Stimulated activated CD8-positive, alpha-beta memory T cell treated with anti-CD3 and anti-CD28 coated beads, Interleukin-12 subunit alpha, Interleukin-12 subunit beta, amount 100 ng/mL, for 4 hours (primary cell): ENCODE results near the gene CNRIP1.
"Not testable (repeated sequence)": the region's sequence is repeated elsewhere in the genome, so short reads cannot be mapped to it uniquely, and the experiment has no call there.

Experiments used
- DNase-seq: peaks from one replicate; pipeline ENCODE4 v3.0.0-alpha.2; 2020; ENCODE audit warnings: low read depth

Gene CNRIP1

DNA sequence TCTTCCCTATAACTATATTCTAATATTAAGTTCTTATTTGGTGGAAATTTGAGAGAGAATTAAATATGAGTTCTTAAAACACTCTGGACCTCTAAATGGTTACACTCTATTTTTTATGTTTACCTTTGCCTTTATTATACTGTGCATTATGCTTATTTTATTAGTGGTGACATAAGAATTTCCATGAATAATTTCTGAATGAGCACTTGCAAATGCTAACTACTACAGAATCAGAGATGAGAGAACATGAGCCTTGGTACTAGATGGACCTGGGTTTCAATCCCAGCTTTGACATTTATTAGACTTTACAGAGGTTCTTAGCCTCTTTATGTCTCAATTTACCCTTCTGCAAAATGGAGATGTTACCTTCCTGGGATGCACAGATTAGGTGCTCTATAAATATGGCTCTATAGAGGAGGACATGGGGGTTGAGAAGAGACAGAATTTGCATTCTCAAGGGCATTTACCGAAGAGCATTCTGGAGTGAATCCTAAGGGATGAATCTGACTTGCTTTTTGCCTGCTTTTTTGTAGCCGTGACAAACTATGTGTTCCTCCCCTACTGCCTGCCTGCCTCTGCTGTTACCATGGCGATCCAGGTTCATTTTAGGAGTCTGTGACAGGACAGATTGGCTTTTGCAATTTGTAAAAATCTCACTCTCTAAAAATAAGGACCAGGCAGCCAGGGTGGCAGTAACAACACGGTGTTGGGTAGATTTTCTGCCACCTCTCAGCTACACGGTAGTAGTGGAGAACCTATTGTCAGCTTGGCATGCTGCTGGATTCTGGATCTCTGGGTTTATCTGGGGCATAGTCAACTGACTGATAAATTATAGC, 20.7 kb upstream of the CNRIP1 start:
- DNase-seq = no peak

DNA sequence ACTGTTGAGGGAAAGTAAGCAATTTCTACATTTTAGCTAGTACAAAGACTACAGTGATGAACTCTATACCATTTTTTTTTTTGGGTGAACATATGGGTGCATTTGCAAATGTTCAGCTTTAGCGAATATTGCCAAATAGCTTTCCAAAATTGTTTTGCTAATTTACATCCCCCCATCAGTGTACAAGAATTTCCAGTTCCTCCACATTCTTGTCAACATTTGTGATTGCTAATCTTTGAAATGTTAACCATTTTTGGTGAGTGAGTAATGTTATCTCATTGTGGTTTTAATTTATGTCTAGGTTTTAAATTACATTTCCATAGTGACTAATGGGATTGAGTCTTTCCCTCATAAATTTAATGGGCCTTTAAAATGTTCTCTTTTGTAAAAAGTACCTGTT, 16.4 kb upstream of the CNRIP1 start:
- no peak for DNase-seq

DNA sequence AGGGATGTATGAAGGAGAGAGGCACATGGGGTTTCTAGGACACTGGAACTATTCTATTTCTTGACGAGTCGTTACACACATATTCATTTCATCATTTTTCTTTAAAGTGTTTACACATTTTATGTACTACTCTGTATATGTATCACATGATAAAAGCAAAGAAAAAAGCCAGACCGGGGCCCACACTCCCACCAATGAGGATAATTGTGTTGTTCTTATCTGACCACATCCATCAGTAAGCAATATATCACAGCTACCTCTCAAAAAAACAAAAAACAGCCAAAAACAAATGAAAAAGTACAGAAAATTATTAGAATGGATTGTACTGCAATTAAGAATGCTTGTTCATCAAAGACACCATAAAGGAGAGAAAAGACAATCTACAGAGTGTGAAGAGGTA, 14.2 kb upstream of the CNRIP1 start:
- no peak for DNase-seq

DNA sequence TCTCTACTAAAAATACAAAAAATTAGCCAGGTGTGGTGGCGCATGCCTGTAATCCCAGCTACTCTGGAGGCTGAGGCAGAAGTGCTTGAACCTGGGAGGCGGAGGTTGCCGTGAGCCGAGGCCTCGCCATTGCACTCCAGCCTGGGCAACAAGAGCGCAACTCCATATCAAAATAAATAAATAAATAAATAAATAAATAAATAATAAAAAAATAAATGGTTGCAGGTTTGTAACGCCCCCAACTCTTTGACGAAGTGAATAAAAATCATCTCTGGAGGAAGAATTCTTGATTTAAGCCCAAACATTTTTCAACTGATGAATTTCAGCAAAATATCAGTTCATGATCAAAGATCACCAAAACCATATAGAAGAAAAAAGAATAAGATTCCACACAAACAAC, 13.3 kb upstream of the CNRIP1 start:
- DNase-seq = no peak

DNA sequence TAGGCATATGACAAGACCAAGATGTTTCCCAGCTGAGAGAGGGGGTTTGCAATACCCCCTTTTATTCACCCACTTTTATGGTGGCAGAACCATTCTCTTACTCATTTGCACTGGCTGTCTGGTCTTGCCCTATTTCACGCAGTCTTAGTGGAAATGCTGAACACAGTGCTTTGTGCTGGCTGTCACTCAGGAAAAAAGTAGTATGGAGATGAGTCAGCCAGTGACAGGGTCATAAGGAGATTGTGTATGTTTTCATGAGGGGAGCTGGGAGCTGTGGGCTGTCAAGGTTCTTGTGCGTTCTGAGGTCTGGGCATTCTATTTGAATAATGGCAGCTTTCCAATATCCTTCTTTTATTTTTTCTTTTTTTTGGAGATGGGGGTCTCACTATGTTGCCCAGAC, 10.9 kb upstream of the CNRIP1 start:
- no peak for DNase-seq

DNA sequence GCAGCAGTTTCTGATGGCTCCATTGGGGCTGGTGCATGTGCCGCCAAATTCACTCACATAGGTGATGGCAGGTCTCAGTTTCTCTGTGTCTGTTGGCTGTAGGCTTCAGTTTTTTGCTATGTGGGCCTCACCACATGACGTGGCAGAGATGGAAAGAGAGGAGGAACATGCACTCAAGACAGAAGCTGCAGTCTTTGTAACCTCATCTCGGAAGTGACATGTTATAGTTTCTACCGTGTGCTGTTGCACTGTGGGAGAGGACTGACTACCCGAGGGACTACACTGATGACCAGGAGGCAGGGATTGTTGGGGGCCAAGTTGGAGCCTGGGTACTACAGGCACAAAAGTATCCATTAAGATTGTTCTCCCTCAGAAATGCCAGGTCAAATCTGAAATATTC, 9.2 kb upstream of the CNRIP1 start:
- DNase-seq = no peak

DNA sequence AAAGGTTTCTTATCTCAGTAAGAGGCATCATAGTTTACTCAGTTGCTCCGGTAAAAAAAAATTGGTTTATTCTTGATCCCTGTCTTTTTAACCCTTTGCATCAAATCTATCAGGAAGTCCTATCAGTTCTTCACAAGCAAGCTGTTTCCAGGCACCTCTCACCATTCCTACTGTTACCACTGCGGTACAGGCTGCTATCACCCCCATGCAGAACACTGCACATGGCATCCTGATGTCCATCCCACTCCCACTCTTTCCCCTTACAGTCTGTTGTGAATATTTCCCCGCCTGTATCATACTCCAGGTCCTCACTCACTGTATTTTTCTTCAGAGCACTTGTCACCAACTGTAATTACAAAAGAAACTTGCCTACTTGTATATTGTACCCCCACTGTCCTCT, 5.3 kb upstream of the CNRIP1 start:
- no peak for DNase-seq

DNA sequence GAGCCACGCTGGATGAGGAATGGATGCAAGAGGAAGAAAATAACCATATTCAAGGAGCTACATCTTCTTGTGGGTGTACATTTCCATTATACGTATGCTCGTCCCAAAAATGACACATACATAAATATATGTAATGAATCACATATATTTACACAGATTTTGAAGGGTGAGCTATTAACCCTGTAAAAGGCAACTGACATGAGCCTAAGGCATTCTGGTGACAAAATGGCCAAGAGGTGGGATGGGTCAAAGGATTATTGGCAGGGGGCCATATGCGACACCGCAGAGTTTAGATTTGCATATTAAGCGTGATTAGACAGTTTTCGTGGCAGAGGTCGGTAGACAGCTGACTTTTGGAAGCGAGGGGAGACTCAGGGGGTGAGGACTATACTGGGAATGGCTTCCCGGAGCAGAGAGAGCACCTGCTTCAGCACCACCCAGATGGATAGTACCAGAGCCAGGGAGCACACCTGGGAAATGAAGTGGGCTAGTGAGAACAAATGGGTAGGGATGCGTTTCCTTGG, 431 bp upstream of the CNRIP1 start:
- no peak for DNase-seq

DNA sequence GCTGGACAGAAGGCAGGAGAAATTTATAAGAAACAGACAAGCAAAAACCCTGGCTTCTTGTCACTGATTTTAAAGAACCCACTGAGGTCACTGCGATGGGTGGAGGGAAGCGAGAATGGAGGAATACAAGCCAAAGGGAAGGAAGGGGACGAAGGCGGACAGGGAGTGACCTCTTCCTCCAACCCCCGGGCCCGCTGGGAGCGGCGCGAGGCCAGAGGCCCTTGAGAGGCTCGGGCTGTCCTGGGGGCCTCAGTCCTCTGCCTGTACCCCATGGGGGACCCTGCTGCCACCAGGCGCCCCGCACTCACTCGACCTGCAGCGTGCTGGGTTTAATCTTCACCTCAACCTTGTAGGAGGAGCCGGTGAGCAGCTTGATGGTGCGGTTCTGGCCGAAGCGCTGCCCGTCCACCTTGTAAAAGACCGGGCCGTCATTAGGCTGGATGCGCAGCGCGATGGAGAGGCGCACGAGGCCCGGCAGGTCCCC, 793 bp downstream of the CNRIP1 start:
- no peak for DNase-seq

DNA sequence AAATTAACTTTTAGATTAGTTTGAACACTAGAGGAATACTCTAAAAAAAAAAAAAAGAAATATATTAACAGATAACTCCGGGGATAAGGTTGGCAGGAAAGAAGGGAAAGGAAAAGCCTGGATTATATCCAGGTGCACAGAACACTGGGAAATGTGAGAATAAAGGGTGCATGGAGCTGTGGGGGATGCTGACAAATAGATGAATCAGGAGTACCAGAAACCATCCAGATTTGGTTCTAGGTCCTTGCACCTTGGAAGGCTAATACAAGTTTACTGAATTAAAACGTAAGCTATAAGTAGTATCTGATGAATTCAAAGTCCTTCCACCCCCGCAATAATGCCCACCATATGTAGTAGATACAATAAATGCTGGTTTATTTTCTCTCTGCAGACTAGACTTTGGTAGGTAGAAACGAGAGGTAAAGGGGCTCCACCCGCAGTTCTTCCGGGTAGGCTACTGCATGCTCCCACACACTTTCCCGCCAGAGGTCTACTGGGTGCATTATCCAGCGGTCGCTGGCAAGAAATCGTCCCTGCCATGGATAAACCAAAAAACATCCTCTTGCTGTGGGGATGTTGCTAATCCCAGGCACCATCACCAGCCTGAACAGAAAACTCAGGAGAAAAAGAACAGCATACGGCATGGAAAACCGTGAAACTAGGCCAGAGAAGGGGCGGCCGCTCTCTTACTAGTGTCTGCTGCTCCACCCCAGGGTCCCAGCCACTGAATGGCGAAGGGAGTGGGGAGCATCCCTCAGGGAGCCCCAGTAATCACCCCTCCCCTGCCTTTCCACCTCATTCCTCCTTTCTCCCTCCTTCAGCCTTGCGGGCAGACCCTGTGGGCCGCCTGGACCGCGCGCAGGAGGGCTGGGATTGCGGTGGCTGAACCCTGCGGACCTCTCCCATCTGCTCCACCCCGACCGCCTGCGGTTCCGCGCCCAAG, 1.5 kb downstream of the CNRIP1 start:
- DNase-seq = no peak

DNA sequence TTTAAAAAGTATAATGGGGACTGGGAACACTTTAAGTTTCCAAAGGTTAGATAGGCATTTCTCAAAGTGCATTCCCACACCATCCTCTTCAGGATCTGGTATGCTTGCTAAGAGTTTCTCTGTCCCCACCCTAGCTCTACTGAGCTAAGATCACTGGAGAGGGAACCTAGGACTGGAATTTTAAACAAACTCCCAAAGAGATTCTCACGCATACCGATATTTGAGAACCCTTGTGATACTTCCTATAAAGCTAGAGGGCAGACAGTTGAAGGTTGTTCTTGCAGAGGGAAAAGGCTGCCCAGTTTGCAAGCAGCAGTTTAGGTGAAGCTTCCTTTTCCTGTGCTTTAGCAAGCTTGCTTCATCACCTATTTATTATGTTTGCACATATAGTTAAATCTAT, 3.6 kb downstream of the CNRIP1 start:
- no peak for DNase-seq

DNA sequence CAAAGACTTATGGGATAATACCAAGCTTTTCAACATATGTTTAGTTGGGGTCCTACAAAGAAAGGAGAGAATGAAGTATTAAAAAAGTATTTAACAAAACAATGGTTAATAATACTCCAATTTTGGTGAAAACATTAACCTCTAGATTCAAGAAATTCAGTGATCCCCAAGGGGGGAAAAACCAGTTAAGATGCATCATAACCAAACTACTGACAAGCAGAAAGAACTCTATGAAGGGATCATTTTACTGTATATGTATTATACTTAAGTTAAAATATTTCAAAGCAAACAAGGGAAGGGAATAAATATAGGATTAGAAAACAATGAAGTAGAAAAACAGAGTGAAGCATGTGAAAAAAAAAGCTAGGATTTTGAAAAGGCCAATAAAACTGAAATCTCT, 8.7 kb downstream of the CNRIP1 start:
- DNase-seq = no peak

DNA sequence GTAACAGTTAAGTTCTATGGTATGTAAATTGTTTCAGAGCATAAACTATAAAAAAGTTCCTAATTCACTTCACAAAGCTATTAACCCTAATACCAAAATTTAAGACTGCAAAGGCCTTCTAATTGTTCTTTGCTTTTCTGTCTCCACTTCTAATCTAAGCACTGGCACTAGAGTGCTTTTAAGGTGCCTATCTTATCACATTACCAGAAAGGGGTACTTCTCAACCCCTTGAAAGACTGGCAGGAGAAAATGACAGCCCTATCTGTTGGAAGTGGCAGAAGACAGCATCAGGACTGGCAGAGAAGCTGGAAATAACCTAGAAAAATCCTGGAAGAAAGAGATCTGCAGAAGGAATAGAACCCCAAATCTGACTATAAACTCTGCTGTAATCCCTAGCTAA, 10.3 kb downstream of the CNRIP1 start:
- no peak for DNase-seq

DNA sequence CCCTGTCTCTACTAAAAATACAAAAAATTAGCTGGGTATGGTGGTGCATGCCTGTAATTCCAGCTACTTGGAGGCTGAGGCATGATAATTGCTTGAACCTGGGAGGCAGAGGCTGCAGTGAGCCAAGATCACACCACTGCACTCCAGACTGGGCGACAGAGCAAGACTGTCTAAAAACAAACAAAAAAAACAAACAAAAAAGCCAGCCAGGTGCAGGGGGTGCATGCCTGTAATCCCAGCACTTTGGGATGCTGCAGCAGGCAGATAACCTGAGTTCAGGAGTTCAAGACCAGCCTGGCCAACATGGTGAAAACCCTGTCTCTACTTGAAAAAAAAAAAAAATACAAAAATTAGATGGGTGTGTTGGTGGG, 15.9 kb downstream of the CNRIP1 start:
- DNase-seq = not testable (repeated sequence)

DNA sequence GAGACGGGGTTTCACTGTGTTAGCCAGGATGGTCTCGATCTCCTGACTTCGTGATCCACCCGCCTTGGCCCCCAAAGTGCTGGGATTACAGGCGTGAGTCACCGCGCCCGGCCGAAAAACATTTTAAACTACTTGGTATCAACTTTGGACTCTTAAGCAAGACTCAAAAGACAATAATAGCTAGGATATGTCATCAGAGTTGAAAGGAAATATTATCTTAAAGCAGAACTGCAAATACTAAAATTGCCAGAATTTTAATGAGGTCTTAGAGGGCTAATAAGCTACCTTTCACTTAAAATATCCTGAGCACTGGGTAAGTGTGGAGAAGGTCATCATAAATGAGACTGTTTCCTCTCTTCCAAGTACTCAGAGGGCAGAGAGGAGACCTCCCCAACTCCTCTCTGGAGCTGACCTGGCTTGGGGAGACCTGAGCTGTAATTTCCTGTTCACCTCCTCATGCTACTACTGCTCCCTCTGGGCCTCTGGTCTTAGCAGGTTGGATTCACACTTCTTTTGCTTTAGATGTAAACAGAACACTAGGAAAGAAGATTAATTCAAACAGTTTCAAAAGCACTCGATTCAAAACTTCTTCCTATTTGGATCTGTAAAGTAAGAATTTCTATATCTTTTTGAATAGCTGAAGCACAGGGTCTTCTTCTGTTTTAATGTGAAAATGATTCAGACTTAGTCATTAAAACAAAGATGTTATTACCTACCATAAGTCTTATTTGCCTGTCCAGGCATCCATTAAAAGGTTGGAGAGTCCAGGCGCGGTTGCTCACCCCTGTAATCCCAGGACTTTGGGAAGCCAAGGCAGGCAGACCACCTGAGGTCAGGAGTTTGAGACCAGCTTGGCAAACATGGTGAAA, 16.5 kb downstream of the CNRIP1 start:
- no peak for DNase-seq

DNA sequence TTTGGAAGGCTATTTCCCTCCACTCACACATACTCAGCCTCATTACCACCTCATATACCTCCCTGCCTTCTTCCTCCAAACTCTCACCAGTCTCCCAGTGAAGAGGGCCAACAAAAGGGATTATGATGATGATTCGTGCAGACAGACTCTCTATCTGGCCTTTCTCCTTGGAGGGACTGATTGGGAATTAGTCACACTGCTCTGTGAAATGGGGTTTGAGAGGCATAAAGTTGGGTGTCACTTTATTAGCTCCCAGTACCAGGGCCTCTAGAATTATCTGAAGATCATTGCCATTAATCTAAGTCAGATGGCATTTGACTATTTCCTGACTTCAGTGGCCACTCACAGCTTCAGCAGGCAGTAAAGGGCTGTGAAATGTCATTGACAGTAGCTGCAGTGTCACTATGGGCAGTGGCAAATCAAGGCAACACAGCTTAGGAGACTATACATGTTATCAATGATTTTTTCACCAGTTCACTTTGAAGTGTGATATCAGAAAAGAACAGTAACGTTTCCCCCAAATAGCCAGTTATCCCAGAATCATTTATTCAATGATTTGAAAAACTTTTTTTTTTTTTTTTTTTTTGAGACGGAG, 17.4 kb downstream of the CNRIP1 start:
- DNase-seq = no peak

DNA sequence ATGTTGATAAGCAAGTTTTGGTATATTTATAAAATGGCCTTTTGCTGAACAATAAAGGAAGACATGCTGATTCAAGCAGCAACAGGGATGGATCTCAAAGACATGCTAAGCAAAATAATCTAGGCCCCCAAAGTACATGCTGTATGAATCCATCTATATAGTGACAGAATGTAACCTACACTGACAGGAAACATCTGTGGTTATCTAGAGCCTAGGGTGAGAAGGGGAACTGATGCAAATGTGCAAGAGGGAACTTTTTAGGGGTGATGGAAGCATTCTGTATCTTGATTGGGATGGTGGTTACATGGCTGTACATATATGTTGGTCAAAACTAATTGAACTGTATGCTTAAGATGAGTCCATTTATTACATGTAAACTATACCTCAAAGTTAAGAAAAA, 24.2 kb downstream of the CNRIP1 start:
- no peak for DNase-seq

DNA sequence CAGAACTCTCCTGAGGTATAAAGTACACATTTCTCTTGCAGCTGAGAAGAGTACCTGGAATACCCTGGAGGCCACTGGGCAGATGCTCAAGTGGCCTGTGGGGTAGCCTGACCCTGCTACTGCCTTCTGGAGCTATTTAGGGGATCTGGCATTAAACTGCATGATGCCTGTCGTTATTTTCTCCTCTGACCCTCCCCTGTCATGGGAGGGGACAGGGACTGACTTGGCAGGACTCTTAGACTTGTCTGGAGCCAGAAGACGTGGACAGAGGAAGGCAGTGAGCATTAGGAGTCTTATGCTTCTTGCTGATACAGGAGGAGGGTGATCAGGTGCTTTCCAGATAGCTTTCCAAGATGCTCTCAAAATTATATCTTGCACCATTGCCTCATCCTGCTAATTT, 24.8 kb downstream of the CNRIP1 start:
- no peak for DNase-seq

DNA sequence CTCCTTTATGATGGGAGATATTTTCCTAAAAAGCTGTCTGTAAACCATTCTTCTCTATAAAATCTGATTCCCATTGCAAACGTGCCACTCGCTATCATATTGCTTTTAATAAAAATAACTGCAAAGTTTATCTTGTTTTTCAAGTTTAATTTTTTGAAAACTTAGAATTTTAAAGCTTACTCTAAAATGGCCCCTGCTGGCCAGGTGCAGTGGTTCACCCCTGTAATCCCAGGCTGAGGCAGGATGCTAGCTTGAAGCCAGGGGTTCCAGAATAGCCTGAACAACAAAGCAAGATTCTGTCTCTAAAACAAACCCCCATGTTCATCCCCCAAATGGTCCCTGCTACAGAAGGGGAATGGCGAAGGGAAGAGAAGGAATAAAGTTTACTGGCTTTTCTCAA, 25.6 kb downstream of the CNRIP1 start:
- no peak for DNase-seq

DNA sequence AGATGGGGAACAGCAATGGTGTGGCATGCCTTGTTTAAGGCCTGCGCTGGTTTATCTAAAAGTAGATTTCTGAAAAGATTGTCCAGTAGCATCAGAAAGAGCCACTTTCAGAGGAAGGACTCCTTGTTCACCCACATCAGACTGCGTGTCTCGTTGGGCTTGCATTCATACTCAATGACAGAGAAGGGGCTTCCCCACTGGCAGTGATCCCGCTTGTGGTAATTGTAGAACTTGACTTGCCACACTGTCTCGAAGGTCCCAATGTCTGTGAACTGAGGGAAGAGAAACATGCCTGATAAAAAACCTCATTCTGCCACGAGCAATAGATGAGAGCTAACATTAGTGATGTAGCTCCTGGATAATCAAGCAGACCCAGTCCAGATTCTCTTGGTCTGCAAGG, 26.0 kb downstream of the CNRIP1 start:
- no peak for DNase-seq

DNA sequence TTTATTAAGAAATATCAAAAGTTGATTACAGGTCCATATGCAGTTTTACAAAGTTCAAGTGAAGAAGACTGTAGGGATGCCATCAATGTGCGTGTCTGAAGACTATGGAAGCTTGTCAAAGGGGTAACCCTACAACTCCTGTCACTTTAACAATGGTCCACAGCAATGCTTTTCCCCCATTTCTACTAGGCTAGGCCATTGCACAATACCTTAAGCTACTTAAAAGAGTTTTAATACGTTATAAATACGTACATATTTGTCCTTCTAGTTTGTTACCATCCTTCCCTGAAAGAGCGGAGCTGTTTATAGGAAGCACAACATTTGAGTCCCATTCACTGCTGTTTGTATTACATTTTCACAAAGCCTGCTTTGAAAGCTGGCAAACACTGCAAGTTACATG, 26.7 kb downstream of the CNRIP1 start:
- no peak for DNase-seq
